ENCODE data around the gene SYT9.

DNA sequence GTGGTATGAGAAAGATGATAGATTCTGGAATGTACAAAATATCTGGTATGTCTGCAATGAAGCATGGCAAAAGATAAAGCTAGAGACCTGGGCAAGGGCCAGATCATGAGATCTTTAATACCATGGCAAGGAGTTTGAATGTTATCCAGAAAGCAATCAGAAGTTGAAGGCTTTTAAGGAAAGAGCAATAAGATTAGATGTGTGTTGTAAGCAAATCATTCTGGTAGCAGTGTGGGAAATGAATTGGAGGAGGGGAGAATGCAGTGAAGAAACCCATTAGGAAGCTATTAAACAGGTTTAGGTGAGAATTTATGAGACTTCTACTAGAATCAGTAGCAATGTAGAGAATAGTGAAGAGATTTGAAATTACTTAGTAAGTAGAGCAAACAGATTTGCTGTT, 32.2 kb upstream of the SYT9 start:
- no peak for TF ChIP-seq POLR2A (IDR thresholded peaks at IDR 0.05)
- TF ChIP-seq, protein P1, sequence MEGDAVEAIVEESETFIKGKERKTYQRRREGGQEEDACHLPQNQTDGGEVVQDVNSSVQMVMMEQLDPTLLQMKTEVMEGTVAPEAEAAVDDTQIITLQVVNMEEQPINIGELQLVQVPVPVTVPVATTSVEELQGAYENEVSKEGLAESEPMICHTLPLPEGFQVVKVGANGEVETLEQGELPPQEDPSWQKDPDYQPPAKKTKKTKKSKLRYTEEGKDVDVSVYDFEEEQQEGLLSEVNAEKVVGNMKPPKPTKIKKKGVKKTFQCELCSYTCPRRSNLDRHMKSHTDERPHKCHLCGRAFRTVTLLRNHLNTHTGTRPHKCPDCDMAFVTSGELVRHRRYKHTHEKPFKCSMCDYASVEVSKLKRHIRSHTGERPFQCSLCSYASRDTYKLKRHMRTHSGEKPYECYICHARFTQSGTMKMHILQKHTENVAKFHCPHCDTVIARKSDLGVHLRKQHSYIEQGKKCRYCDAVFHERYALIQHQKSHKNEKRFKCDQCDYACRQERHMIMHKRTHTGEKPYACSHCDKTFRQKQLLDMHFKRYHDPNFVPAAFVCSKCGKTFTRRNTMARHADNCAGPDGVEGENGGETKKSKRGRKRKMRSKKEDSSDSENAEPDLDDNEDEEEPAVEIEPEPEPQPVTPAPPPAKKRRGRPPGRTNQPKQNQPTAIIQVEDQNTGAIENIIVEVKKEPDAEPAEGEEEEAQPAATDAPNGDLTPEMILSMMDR (IDR thresholded peaks at IDR 0.05): no peak
- no peak for TF ChIP-seq EP300 (IDR thresholded peaks at IDR 0.05)

Data from suprapubic skin (tissue), 3 donors.